ENCODE data around the gene SLC4A8.

SLC4A8 gene

DNA sequence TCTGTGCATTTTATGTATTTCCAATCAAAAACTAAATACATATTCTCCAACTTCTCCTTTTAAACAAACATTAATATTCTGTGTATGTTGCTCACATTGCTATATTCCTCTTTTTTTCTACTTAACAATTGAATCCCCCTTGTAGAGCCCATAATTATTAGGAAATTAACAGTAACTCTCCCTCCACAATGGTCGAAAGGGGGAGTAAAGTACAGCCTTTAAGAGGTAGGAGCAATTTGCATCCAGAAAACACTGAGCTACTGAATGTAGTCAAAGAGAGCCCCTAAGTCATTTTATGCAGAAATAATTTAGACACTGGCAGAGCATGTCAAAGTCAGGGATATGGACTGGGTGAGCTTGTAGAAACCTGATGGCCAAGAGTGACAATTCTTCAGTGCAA, 109.2 kb downstream of the SLC4A8 start:
- no peak overlapping the region for H3K4me2 ChIP-seq (ENCODE audit: insufficient read depth, low read length)
- no peak overlapping the region for H3K9ac ChIP-seq (ENCODE audit: low read depth, low read length)
- H3K27me3 ChIP-seq (ENCODE audit: insufficient read depth, low read length, poor library complexity) = no peaks in the 10 kb centered on the region
- no peaks in the 10 kb centered on the region for H4K20me1 ChIP-seq (ENCODE audit: insufficient read depth, low read length)
- no peak overlapping the region for H3K4me3 ChIP-seq (ENCODE audit: low read depth in 1 of 2, low read length in 2 of 2)
- peaks cover 12% of the 10 kb centered on the region for H3K4me1 ChIP-seq (ENCODE audit: insufficient read depth, low read length)
- DNase-seq = no peak
- no peaks in the 10 kb centered on the region for H3K9me3 ChIP-seq (ENCODE audit: insufficient read depth, low read length, severe bottlenecking)
- H2AFZ ChIP-seq (ENCODE audit: low read depth, low read length) = no peak overlapping the region
- ATAC-seq (ENCODE audit: insufficient read depth, low read depth) = no peak
- no peaks in the 10 kb centered on the region for H3K79me2 ChIP-seq (ENCODE audit: insufficient read depth, low read length)
- TF ChIP-seq, protein P1, sequence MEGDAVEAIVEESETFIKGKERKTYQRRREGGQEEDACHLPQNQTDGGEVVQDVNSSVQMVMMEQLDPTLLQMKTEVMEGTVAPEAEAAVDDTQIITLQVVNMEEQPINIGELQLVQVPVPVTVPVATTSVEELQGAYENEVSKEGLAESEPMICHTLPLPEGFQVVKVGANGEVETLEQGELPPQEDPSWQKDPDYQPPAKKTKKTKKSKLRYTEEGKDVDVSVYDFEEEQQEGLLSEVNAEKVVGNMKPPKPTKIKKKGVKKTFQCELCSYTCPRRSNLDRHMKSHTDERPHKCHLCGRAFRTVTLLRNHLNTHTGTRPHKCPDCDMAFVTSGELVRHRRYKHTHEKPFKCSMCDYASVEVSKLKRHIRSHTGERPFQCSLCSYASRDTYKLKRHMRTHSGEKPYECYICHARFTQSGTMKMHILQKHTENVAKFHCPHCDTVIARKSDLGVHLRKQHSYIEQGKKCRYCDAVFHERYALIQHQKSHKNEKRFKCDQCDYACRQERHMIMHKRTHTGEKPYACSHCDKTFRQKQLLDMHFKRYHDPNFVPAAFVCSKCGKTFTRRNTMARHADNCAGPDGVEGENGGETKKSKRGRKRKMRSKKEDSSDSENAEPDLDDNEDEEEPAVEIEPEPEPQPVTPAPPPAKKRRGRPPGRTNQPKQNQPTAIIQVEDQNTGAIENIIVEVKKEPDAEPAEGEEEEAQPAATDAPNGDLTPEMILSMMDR (IDR thresholded peaks at IDR 0.05; ENCODE audit: borderline replicate concordance, extremely low read depth, low read length, poor library complexity, severe bottlenecking) = no peak
- TF ChIP-seq EZH2 (IDR thresholded peaks at IDR 0.05; ENCODE audit: borderline replicate concordance, low read depth, low read length, severe bottlenecking) = no peak
- H3K27ac ChIP-seq (ENCODE audit: low read length) = no peak overlapping the region
- H3K36me3 ChIP-seq (ENCODE audit: insufficient read depth, low read length) = no peaks in the 10 kb centered on the region

GRCh38 chr12:51534216-51535074, 109.8 kb downstream of the SLC4A8 start:
- H3K27ac ChIP-seq (ENCODE audit: low read length) = no peak overlapping the region
- ATAC-seq (ENCODE audit: insufficient read depth, low read depth) (no peak), DNase-seq (no peak)
- H3K9ac ChIP-seq (ENCODE audit: low read depth, low read length) = no peak overlapping the region
- no peak overlapping the region for H2AFZ ChIP-seq (ENCODE audit: low read depth, low read length)
- no peak for TF ChIP-seq EZH2 (IDR thresholded peaks at IDR 0.05; ENCODE audit: borderline replicate concordance, low read depth, low read length, severe bottlenecking)
- TF ChIP-seq, protein P1 (IDR thresholded peaks at IDR 0.05; ENCODE audit: borderline replicate concordance, extremely low read depth, low read length, poor library complexity, severe bottlenecking) = no peak
- H4K20me1 ChIP-seq (ENCODE audit: insufficient read depth, low read length) = no peaks in the 10 kb centered on the region
- no peak overlapping the region for H3K4me3 ChIP-seq (ENCODE audit: low read depth in 1 of 2, low read length in 2 of 2)
- no peaks in the 10 kb centered on the region for H3K27me3 ChIP-seq (ENCODE audit: insufficient read depth, low read length, poor library complexity)
- no peak overlapping the region for H3K4me2 ChIP-seq (ENCODE audit: insufficient read depth, low read length)
- no peaks in the 10 kb centered on the region for H3K79me2 ChIP-seq (ENCODE audit: insufficient read depth, low read length)
- H3K9me3 ChIP-seq (ENCODE audit: insufficient read depth, low read length, severe bottlenecking) = no peaks in the 10 kb centered on the region
- peaks cover 12% of the 10 kb centered on the region for H3K4me1 ChIP-seq (ENCODE audit: insufficient read depth, low read length)
- no peaks in the 10 kb centered on the region for H3K36me3 ChIP-seq (ENCODE audit: insufficient read depth, low read length)

DNA sequence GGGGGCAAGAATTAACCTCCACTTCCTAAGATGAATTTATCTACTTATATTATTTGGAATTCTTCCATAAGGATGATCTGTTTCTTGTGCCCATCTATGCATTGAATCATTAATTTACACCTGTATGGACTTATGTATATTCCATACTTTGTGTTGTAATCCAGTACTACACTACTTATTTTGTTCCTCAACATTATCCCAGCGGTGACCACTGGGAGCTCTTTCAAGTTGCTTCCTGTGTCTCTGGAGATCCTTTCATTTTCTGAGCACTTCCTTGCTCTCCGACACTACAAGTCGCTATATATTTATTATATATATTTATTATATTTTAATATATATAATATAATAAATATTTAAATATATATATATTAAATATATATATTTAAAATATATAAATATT, 111.5 kb downstream of the SLC4A8 start:
- Histone ChIP-seq H3K9ac (ENCODE audit: low read depth, low read length) (no peak overlapping the region), H3K27ac (ENCODE audit: low read length) (no peak overlapping the region), H3K27me3 (ENCODE audit: insufficient read depth, low read length, poor library complexity) (no peaks in the 10 kb centered on the region), H3K9me3 (ENCODE audit: insufficient read depth, low read length, severe bottlenecking) (no peaks in the 10 kb centered on the region), H4K20me1 (ENCODE audit: insufficient read depth, low read length) (no peaks in the 10 kb centered on the region), H3K4me3 (ENCODE audit: low read depth in 1 of 2, low read length in 2 of 2) (no peak overlapping the region), H3K79me2 (ENCODE audit: insufficient read depth, low read length) (no peaks in the 10 kb centered on the region), H2AFZ (ENCODE audit: low read depth, low read length) (no peak overlapping the region), H3K36me3 (ENCODE audit: insufficient read depth, low read length) (no peaks in the 10 kb centered on the region), H3K4me2 (ENCODE audit: insufficient read depth, low read length) (no peak overlapping the region), H3K4me1 (ENCODE audit: insufficient read depth, low read length) (peaks cover 11% of the 10 kb centered on the region)
- DNase-seq (no peak), ATAC-seq (ENCODE audit: insufficient read depth, low read depth) (no peak)
- TF ChIP-seq, protein P1 (IDR thresholded peaks at IDR 0.05; ENCODE audit: borderline replicate concordance, extremely low read depth, low read length, poor library complexity, severe bottlenecking) = no peak
- TF ChIP-seq EZH2 (IDR thresholded peaks at IDR 0.05; ENCODE audit: borderline replicate concordance, low read depth, low read length, severe bottlenecking) = no peak

Measured in DND-41 (cell line).